Endothelial cell of umbilical vein (primary cell): Measurements from ENCODE around the gene GNG8. TPM values are rescaled to one million over a fixed set of nuclear protein-coding genes. Genes with fewer than 3 reads are reported as not detected.

Experiments
- BruUV-seq: library from RNA; stranded (reverse); fragments of 400-500 nt; replicated peaks from 2 replicates; lab custom pipeline; 2021; lab: Mats Ljungman, UMichigan
- CTCF ChIA-PET: fragments of 300-600, 350-600 bp; sonication (Branson Sonifier 250); formaldehyde crosslinking; loops from one replicate; lab custom pipeline; 2021; ENCODE audit warnings: antibody characterized with exemption, inconsistent platforms; lab: Charles Lee
- POLR2A ChIA-PET: fragments of 300-600, 350-600 bp; sonication (Branson Sonifier 250); formaldehyde crosslinking; loops from one replicate; lab custom pipeline; 2021; ENCODE audit warnings: antibody characterized with exemption, inconsistent platforms; lab: Charles Lee
- DNase-seq: peaks from one replicate; pipeline ENCODE4 v3.0.0-alpha.2; 2011; ENCODE audit warnings: low read depth, low spot score
- FAIRE-seq: peaks from 2 replicates; lab custom pipeline; 2011; peaks lifted over from hg19 to GRCh38; lab: Jason Lieb, UNC
- H2AFZ ChIP-seq: 2 replicates; pipeline ENCODE4 v1.6.0; 2012; ENCODE audit warnings: low read depth, low read length, control low read depth, inconsistent platforms
- H3K27ac ChIP-seq: 2 replicates; pipeline ENCODE4 v1.5.1; 2011; ENCODE audit warnings: low read depth, mild to moderate bottlenecking, control low read depth, low read length, moderate library complexity; ENCODE audit not compliant: insufficient read depth
- H3K27me3 ChIP-seq, 2 experiments: 2 replicates each; pipeline versions ENCODE4 v1.6.0 to v1.6.1; 2011; ENCODE audit warnings: low read length in 2 of 2, mixed read lengths in 1 of 2; ENCODE audit not compliant: control insufficient read depth in 2 of 2, insufficient read depth in 2 of 2
- H3K36me3 ChIP-seq, 2 experiments: 2 replicates in 1 of 2; 3 replicates in 1 of 2; pipeline ENCODE4 v1.5.1; 2011; ENCODE audit warnings: low read length in 2 of 2, mild to moderate bottlenecking in 1 of 2, moderate library complexity in 1 of 2; ENCODE audit not compliant: control insufficient read depth in 2 of 2, insufficient read depth in 2 of 2; ENCODE audit errors: extremely low read depth in 1 of 2
- H3K4me1 ChIP-seq: 3 replicates; pipeline ENCODE4 v1.5.1; 2011; ENCODE audit warnings: mild to moderate bottlenecking, low read length; ENCODE audit not compliant: control insufficient read depth, insufficient read depth; ENCODE audit errors: extremely low read depth
- H3K4me2 ChIP-seq: 2 replicates; pipeline ENCODE4 v1.6.1; 2011; ENCODE audit warnings: low read length, control low read depth, mixed read lengths; ENCODE audit not compliant: insufficient read depth
- H3K4me3 ChIP-seq, 3 experiments: fragments of 200-600 bp in 1 of 3; sonication (generic), shearing (Covaris generic) in 1 of 3; replicated peaks in 1 of 3; 2 replicates each; pipeline ENCODE4 v1.5.1; 2011 to 2016; ENCODE audit warnings: control low read depth in 3 of 3, low read length in 3 of 3, mild to moderate bottlenecking in 2 of 3, inconsistent platforms in 1 of 3, low read depth in 1 of 3, moderate library complexity in 1 of 3; ENCODE audit not compliant: insufficient read depth in 1 of 3
- H3K79me2 ChIP-seq: 2 replicates; pipeline ENCODE4 v1.6.0; 2012; ENCODE audit warnings: low read length, inconsistent platforms; ENCODE audit not compliant: control insufficient read depth, insufficient read depth
- H3K9ac ChIP-seq: replicated peaks from 2 replicates; pipeline ENCODE3; 2011; ENCODE audit warnings: low read length, control low read depth; ENCODE audit not compliant: insufficient read depth; ENCODE audit errors: extremely low read depth
- H3K9me1 ChIP-seq: replicated peaks from 3 replicates; pipeline ENCODE4 v1.6.0; 2011; ENCODE audit warnings: mild to moderate bottlenecking, low read length; ENCODE audit not compliant: control insufficient read depth, insufficient read depth; ENCODE audit errors: extremely low read depth
- H3K9me3 ChIP-seq: replicated peaks from 2 replicates; pipeline ENCODE4 v1.5.1; 2012; ENCODE audit warnings: low read length, inconsistent platforms; ENCODE audit not compliant: control insufficient read depth, insufficient read depth
- H4K20me1 ChIP-seq: replicated peaks from 2 replicates; pipeline ENCODE3; 2011; ENCODE audit warnings: mild to moderate bottlenecking, low read length; ENCODE audit not compliant: control insufficient read depth, insufficient read depth; ENCODE audit errors: extremely low read depth
- CTCF ChIP-seq, 2 donors: IDR thresholded peaks; 1 replicate in 1 of 2; 2 replicates in 1 of 2; pipeline ENCODE4 v1.5.1; 2011; ENCODE audit warnings: low read length in 2 of 2, mild to moderate bottlenecking in 2 of 2, moderate library complexity in 2 of 2, control low read depth in 1 of 2, inconsistent platforms in 1 of 2, low read depth in 1 of 2; ENCODE audit not compliant: insufficient read depth in 1 of 2; ENCODE audit errors: extremely low read depth in 1 of 2
- EZH2 ChIP-seq: IDR thresholded peaks from 2 replicates; pipeline ENCODE4 v1.6.1; 2012; ENCODE audit warnings: borderline replicate concordance, low read depth, mild to moderate bottlenecking, moderate library complexity, low read length, inconsistent platforms; ENCODE audit not compliant: severe bottlenecking
- FOS ChIP-seq: IDR thresholded peaks from 2 replicates; pipeline ENCODE4 v1.6.1; 2011; ENCODE audit warnings: mild to moderate bottlenecking, low read length, moderate library complexity, borderline replicate concordance; ENCODE audit not compliant: insufficient read depth
- GATA2 ChIP-seq: IDR thresholded peaks from 2 replicates; pipeline ENCODE4 v1.7.0; 2011; ENCODE audit warnings: low read depth, mild to moderate bottlenecking, moderate library complexity, mixed read lengths, low read length; ENCODE audit not compliant: insufficient read length, insufficient read depth
- JUN ChIP-seq: IDR thresholded peaks from 2 replicates; pipeline ENCODE4 v1.6.1; 2011; ENCODE audit warnings: borderline replicate concordance, low read depth; ENCODE audit not compliant: insufficient read length, insufficient read depth
- MAX ChIP-seq: IDR thresholded peaks from 2 replicates; pipeline ENCODE4 v1.6.1; 2011; ENCODE audit not compliant: insufficient read depth, insufficient read length
- MYC ChIP-seq: IDR thresholded peaks from one replicate; pipeline ENCODE4 v1.6.1; 2011; ENCODE audit warnings: mild to moderate bottlenecking, low read depth, low read length
- POLR2A ChIP-seq: IDR thresholded peaks from 2 replicates; pipeline ENCODE4 v1.6.1; 2012; ENCODE audit warnings: low read depth, mild to moderate bottlenecking, control low read depth, low read length
- POLR2AphosphoS5 ChIP-seq: IDR thresholded peaks from 2 replicates; pipeline ENCODE4 v1.6.1; 2012; ENCODE audit warnings: low read depth, mild to moderate bottlenecking, control low read depth, low read length, moderate library complexity; ENCODE audit not compliant: insufficient read depth
- dilution Hi-C: fragments of 300-500 bp; cut with MboI; formaldehyde crosslinking; loops from one replicate; pipeline ENCODE4 v1.15.0; 2019; ENCODE audit warnings: low sequenced_read_pairs; ENCODE audit not compliant: extremely low pct_ligation_motif_present
- intact Hi-C: fragments of 100-400 bp; cut with micrococcal nuclease; formaldehyde crosslinking; loops from one replicate; pipeline ENCODE4 v1.10.0; 2022
- polyA plus RNA-seq, 4 experiments: library from polyadenylated mRNA; depleted of rRNA in 3 of 4; stranded (reverse) in 3 of 4; unstranded in 1 of 4; fragments of >200 nt; gene quantifications; 2 replicates each; pipeline versions ENCODE4 v1.2.1 to v1.2.3, GENCODE V29; 2011 to 2012; ENCODE audit warnings: missing spikeins in 1 of 4
- total RNA-seq: library from RNA; stranded (reverse); gene quantifications from 2 replicates; pipeline ENCODE4 v1.2.3, GENCODE V29; 2021

GNG8 gene
- total and polyA plus RNA-seq, 2 donors (not counting 3 experiments of a cell fraction or from before 2014, with no cell fraction given), result not detected

GRCh38 chr19:46678110-46678732 is 42.2 kb upstream of the GNG8 start:
- Histone ChIP-seq H4K20me1 (no peaks in the 10 kb centered on the region), H3K27ac (no peak overlapping the region), H3K9ac (no peak overlapping the region), H3K9me1 (no peaks in the 10 kb centered on the region), H3K4me1 (no peaks in the 10 kb centered on the region), H3K4me3 (no peak overlapping the region), H3K27me3 (no peaks in the 10 kb centered on the region), H3K4me2 (no peak overlapping the region), H3K9me3 (no peaks in the 10 kb centered on the region), H3K79me2 (no peaks in the 10 kb centered on the region), H3K36me3 (peaks cover 24 to 50% of the 10 kb centered on the region in 2 experiments), H2AFZ (no peak overlapping the region)
- intact Hi-C loops (no loop called here), dilution Hi-C loops (no loop called here)
- CTCF ChIA-PET, result interaction anchor here (0.9 kb wide), 1 partner anchor 16 kb away, joined by 3 read pairs; no protein-coding TSS in a partner anchor
- TF ChIP-seq JUN (no peak), POLR2A (no peak), CTCF (IDR thresholded peaks at IDR 0.05; ENCODE audit: extremely low read depth in 1 of 2, insufficient read depth in 1 of 2, low read depth in 1 of 2, low read length in 2 of 2) (no peak), MAX (no peak), GATA2 (no peak), POLR2AphosphoS5 (no peak), MYC (no peak), FOS (no peak), EZH2 (no peak)
- DNase-seq, result peak; percentile 13
- no TSS peak for BruUV-seq
- POLR2A ChIA-PET, result no interaction called here
- FAIRE-seq, result no peak
